SK-N-SH treated with all-trans-retinoic acid at 6 μM for 48 hours (cell line): ENCODE results near the gene RBM48.
A peak's percentile ranks its signal among the peaks of the same experiment; 100 is the strongest.

ENCODE experiments used
- ATAC-seq: fragments of 200-7000 bp; cut with Tn5 transposase; 3 replicates; pipeline ENCODE4 v1.9.1; 2020; ENCODE audit warnings: mild to moderate bottlenecking, moderate library complexity
- ARNTL ChIP-seq: fragments of 450-650 bp; formaldehyde crosslinking; IDR thresholded peaks from 2 replicates; pipeline ENCODE4 v1.5.0; 2020; ENCODE audit warnings: low read depth, mild to moderate bottlenecking, moderate library complexity, borderline replicate concordance
- BACH2 ChIP-seq: fragments of 250-450 bp; sonication (Bioruptor Pico); IDR thresholded peaks from 2 replicates; pipeline ENCODE4 v1.9.0; 2021; ENCODE audit warnings: mild to moderate bottlenecking, borderline replicate concordance
- CSRNP3 ChIP-seq: fragments of 250-450 bp; sonication (Bioruptor Pico); IDR thresholded peaks from 2 replicates; pipeline ENCODE4 v1.5.1; 2021; ENCODE audit warnings: mild to moderate bottlenecking, moderate library complexity
- ESRRG ChIP-seq: fragments of 250-450 bp; sonication (Bioruptor Pico); IDR thresholded peaks from 2 replicates; pipeline ENCODE4 v1.6.1; 2021; ENCODE audit warnings: mild to moderate bottlenecking
- GLIS3 ChIP-seq: fragments of 250-450 bp; sonication (Bioruptor Pico); IDR thresholded peaks from 2 replicates; pipeline ENCODE4 v1.5.0; 2020; ENCODE audit warnings: mild to moderate bottlenecking, moderate library complexity
- OSR1 ChIP-seq: fragments of 250-450 bp; sonication (Bioruptor Pico); IDR thresholded peaks from 2 replicates; pipeline ENCODE4 v1.8.0; 2022; ENCODE audit warnings: moderate library complexity, mild to moderate bottlenecking, inconsistent platforms
- PATZ1 ChIP-seq: fragments of 250-450 bp; sonication (Bioruptor Pico); IDR thresholded peaks from 2 replicates; pipeline ENCODE4 v1.8.0; 2020; ENCODE audit warnings: mild to moderate bottlenecking, moderate library complexity, borderline replicate concordance
- POU6F1 ChIP-seq: fragments of 250-450 bp; sonication (Bioruptor Pico); IDR thresholded peaks from 2 replicates; pipeline ENCODE4 v1.8.0; 2021; ENCODE audit warnings: low read depth, mild to moderate bottlenecking, moderate library complexity, borderline replicate concordance
- PPARA ChIP-seq: fragments of 250-450 bp; sonication (Bioruptor Pico); IDR thresholded peaks from 2 replicates; pipeline ENCODE4 v1.5.0; 2020; ENCODE audit warnings: mild to moderate bottlenecking, borderline replicate concordance
- RARB ChIP-seq: fragments of 250-450 bp; sonication (Bioruptor Pico); IDR thresholded peaks from 2 replicates; pipeline ENCODE4 v1.8.0; 2021; ENCODE audit warnings: mild to moderate bottlenecking, moderate library complexity
- TCF4 ChIP-seq: fragments of 250-450 bp; sonication (Bioruptor Pico); IDR thresholded peaks from 2 replicates; pipeline ENCODE4 v1.8.0; 2021; ENCODE audit warnings: mild to moderate bottlenecking, moderate library complexity, borderline replicate concordance
- TOX ChIP-seq: fragments of 250-450 bp; sonication (Bioruptor Pico); IDR thresholded peaks from 2 replicates; pipeline ENCODE4 v1.8.0; 2021; ENCODE audit warnings: mild to moderate bottlenecking, moderate library complexity, borderline replicate concordance
- ZC3H10 ChIP-seq: fragments of 250-450 bp; sonication (Bioruptor Pico); IDR thresholded peaks from 2 replicates; pipeline ENCODE4 v1.5.1; 2021; ENCODE audit warnings: mild to moderate bottlenecking, moderate library complexity
- ZFP3 ChIP-seq: fragments of 250-450 bp; sonication (Bioruptor Pico); IDR thresholded peaks from 2 replicates; pipeline ENCODE4 v1.5.0; 2020; ENCODE audit warnings: mild to moderate bottlenecking, moderate library complexity
- ZFP30 ChIP-seq: fragments of 450-650 bp; formaldehyde crosslinking; IDR thresholded peaks from 2 replicates; pipeline ENCODE4 v1.5.0; 2022; ENCODE audit warnings: mild to moderate bottlenecking, moderate library complexity
- ZNF565 ChIP-seq: fragments of 450-650 bp; formaldehyde crosslinking; conservative IDR thresholded peaks from 2 replicates; pipeline ENCODE4 v1.5.0; 2020; ENCODE audit warnings: low read depth, mild to moderate bottlenecking, moderate library complexity
- ZNF70 ChIP-seq: fragments of 450-650 bp; formaldehyde crosslinking; IDR thresholded peaks from 2 replicates; pipeline ENCODE4 v1.5.0; 2020; ENCODE audit warnings: mild to moderate bottlenecking, moderate library complexity
- ZNF8 ChIP-seq: fragments of 450-650 bp; formaldehyde crosslinking; IDR thresholded peaks from 2 replicates; pipeline ENCODE4 v1.5.0; 2020; ENCODE audit warnings: mild to moderate bottlenecking, moderate library complexity
- TF ChIP-seq, protein P1 (sequence below): fragments of 250-450 bp; sonication (Bioruptor Pico); IDR thresholded peaks from 2 replicates; pipeline ENCODE4 v1.5.0; 2020; ENCODE audit warnings: mild to moderate bottlenecking, moderate library complexity

Gene RBM48

DNA sequence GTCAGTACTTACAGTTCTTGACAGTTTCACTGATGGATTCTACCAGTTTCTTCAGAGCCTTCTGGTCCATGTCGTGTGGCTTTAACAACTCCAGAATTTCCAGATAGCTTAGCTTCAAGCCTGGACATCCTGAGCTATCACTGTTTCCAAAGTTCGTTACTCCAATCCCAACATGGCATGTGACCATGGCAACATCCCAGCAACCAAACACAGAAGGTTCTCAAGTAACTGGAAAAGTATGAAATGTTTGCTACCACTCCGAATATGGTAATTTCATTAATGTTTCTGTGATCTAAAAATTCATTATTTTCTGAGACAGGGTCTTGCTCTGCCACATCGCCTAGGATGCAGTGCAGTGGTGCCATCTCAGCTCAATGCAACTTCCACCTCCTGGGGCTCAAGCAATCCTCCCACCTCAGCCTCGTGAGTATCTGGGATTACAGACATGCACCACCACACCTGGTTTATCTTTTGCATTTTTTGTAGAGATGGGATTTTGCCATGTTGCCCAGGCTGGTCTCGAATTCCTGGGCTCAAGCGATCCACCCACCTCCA is 29.3 kb downstream of the RBM48 start:
- ATAC-seq, result peak; percentile 8; the same call in 1 of the 3 replicates
- TF ChIP-seq TOX (CRISPR knock-in tag), result no peak
- TF ChIP-seq CSRNP3 (CRISPR knock-in tag), result no peak
- no peak for TF ChIP-seq PPARA (CRISPR knock-in tag)
- no peak for TF ChIP-seq ARNTL
- TF ChIP-seq OSR1 (CRISPR knock-in tag), result no peak
- TF ChIP-seq ZNF8, result no peak
- TF ChIP-seq GLIS3, result no peak

DNA sequence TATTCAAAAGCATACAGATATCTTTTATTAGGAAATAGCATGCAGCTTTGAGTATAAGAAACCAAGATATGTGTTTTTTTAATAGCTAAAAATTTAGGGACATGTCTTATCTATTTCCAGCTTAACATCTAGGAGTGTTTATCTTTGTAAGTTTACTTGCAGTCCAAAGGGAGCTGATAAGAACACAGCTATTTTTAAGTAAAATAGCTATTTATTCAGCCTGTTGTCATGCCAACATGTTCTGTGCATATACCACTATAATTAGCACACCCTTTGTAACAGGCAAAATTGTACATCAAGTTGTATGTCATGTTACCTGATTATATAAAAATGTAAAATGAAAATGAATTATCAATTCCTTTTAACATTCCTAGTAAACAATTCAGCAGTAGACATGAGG is 32.0 kb downstream of the RBM48 start:
- TF ChIP-seq, protein P1, sequence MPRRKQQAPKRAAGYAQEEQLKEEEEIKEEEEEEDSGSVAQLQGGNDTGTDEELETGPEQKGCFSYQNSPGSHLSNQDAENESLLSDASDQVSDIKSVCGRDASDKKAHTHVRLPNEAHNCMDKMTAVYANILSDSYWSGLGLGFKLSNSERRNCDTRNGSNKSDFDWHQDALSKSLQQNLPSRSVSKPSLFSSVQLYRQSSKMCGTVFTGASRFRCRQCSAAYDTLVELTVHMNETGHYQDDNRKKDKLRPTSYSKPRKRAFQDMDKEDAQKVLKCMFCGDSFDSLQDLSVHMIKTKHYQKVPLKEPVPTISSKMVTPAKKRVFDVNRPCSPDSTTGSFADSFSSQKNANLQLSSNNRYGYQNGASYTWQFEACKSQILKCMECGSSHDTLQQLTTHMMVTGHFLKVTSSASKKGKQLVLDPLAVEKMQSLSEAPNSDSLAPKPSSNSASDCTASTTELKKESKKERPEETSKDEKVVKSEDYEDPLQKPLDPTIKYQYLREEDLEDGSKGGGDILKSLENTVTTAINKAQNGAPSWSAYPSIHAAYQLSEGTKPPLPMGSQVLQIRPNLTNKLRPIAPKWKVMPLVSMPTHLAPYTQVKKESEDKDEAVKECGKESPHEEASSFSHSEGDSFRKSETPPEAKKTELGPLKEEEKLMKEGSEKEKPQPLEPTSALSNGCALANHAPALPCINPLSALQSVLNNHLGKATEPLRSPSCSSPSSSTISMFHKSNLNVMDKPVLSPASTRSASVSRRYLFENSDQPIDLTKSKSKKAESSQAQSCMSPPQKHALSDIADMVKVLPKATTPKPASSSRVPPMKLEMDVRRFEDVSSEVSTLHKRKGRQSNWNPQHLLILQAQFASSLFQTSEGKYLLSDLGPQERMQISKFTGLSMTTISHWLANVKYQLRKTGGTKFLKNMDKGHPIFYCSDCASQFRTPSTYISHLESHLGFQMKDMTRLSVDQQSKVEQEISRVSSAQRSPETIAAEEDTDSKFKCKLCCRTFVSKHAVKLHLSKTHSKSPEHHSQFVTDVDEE (CRISPR knock-in tag), result no peak
- TF ChIP-seq OSR1 (CRISPR knock-in tag), result no peak
- TF ChIP-seq PPARA (CRISPR knock-in tag), result no peak
- TF ChIP-seq RARB, result no peak
- no peak for TF ChIP-seq ZNF70 (CRISPR knock-in tag)
- ATAC-seq, result no peak

DNA sequence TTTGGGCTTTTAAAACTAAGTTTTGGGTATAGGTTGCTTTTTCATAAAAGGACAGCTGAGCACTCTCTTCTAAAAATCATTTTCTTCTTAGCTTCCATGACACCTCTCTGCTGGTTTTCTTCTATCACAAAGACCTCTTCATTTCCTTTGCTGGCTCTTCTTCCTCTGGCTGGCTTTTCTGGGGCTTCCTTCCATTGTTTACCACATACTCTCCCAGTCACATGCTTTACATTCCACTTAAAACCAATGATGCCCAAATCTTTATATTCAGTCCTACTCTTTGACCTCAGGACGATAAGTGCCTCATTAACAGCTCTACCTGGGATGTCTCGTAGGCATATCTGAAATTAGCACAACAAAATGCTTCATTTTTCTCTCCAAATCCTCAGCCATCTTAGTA is 34.8 kb downstream of the RBM48 start:
- no peak for TF ChIP-seq ZFP3 (CRISPR knock-in tag)
- TF ChIP-seq OSR1 (CRISPR knock-in tag), result no peak
- no peak for TF ChIP-seq ZNF565 (CRISPR knock-in tag)
- no peak for TF ChIP-seq BACH2
- TF ChIP-seq GLIS3, result no peak
- TF ChIP-seq ZC3H10, result no peak
- TF ChIP-seq TCF4 (CRISPR knock-in tag), result no peak
- TF ChIP-seq CSRNP3 (CRISPR knock-in tag), result no peak
- no peak for TF ChIP-seq TOX (CRISPR knock-in tag)
- TF ChIP-seq PPARA (CRISPR knock-in tag), result no peak
- TF ChIP-seq ESRRG (CRISPR knock-in tag), result no peak
- no peak for TF ChIP-seq ZNF8
- no peak for TF ChIP-seq POU6F1 (CRISPR knock-in tag)
- no peak for TF ChIP-seq PATZ1 (CRISPR knock-in tag)
- TF ChIP-seq ZNF70 (CRISPR knock-in tag), result no peak
- TF ChIP-seq ARNTL, result no peak
- TF ChIP-seq ZFP30, result no peak
- TF ChIP-seq, all 23 proteins: peak for 0
- no peak; the same call in 2 of the 3 replicates for ATAC-seq

DNA sequence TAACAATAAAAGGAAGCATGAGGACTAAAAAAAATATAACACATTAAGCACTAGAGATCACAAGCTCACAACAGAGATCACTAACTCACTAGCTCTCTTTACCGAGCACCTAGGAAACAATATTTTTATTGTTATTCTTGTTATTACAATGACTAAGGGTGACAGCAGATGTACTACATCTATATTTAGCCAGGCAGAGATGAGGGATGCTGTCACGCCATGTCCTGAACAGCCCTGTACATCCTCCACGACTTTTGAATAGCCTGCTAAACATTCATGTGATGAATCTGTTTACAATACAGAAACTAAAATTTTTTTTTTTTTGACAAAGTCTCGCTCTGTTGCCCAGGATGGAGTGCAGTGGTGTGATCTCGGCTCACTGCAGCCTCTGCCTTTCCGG is 38.9 kb downstream of the RBM48 start:
- TF ChIP-seq OSR1 (CRISPR knock-in tag) (no peak), ZNF565 (CRISPR knock-in tag) (no peak), PPARA (CRISPR knock-in tag) (no peak)
- TF ChIP-seq, protein P1 (CRISPR knock-in tag), result no peak

More for the DNA sequence above, 38.9 kb downstream of the RBM48 start:
- no peak for ATAC-seq
